Urothelium cell line (cell line): ENCODE measurements around the gene SRSF7.
"Not testable (repeated sequence)": the region's sequence is repeated elsewhere in the genome, so short reads cannot be mapped to it uniquely, and the experiment has no call there.

ENCODE experiments used
- DNase-seq: peaks from one replicate; pipeline ENCODE4 v3.0.0; 2011; ENCODE audit warnings: low spot score, mixed read lengths
- FAIRE-seq: peaks from 2 replicates; lab custom pipeline; 2011; peaks lifted over from hg19 to GRCh38; lab: Jason Lieb, UNC

Gene SRSF7

GRCh38 chr2:38750891-38751595, at the start of gene SRSF7:
Gene SRSF7 (minus strand): TSS chr2:38751361. CDS start chr2:38751256, 105 bp downstream.
- FAIRE-seq, result peak; percentile 32

GRCh38 chr2:38797953-38798352, 46.8 kb upstream of the SRSF7 start:
- DNase-seq (no peak), FAIRE-seq (no peak)

More at GRCh38 chr2:38750891-38751595, at the start of gene SRSF7:
- DNase-seq, result peak; percentile 99

GRCh38 chr2:38797250-38797676, 46.1 kb upstream of the SRSF7 start:
- FAIRE-seq (no peak), DNase-seq (no peak)

- not testable (repeated sequence) for DNase-seq, FAIRE-seq
These were observed 43.9 kb upstream of the SRSF7 start for GRCh38 chr2:38795016-38795415.

GRCh38 chr2:38794235-38794946, 43.2 kb upstream of the SRSF7 start:
- FAIRE-seq, result no peak
- no peak for DNase-seq

GRCh38 chr2:38793511-38793910, 42.4 kb upstream of the SRSF7 start:
- no peak for FAIRE-seq
- DNase-seq, result no peak

- FAIRE-seq, result no peak
- DNase-seq, result no peak
These were observed 41.6 kb upstream of the SRSF7 start for GRCh38 chr2:38792751-38793150.

GRCh38 chr2:38792321-38792720, 41.2 kb upstream of the SRSF7 start:
- FAIRE-seq, DNase-seq: not testable (repeated sequence)

- DNase-seq (no peak), FAIRE-seq (no peak)
These were observed 40.6 kb upstream of the SRSF7 start for GRCh38 chr2:38791744-38792143.

- FAIRE-seq (no peak), DNase-seq (no peak)
These were observed 38.5 kb upstream of the SRSF7 start for GRCh38 chr2:38789691-38790090.

- FAIRE-seq (no peak), DNase-seq (no peak)
These were observed 37.1 kb upstream of the SRSF7 start for GRCh38 chr2:38788306-38788705.

GRCh38 chr2:38783586-38783985, 32.4 kb upstream of the SRSF7 start:
- DNase-seq (no peak), FAIRE-seq (no peak)

GRCh38 chr2:38778687-38779082, 27.5 kb upstream of the SRSF7 start:
- no peak for DNase-seq
- FAIRE-seq, result no peak

GRCh38 chr2:38776531-38776930, 25.4 kb upstream of the SRSF7 start:
- DNase-seq (no peak), FAIRE-seq (no peak)

GRCh38 chr2:38775921-38776225, 24.7 kb upstream of the SRSF7 start:
- no peak for FAIRE-seq
- DNase-seq, result no peak

- DNase-seq (no peak), FAIRE-seq (peak; percentile 5)
These were observed 24.1 kb upstream of the SRSF7 start for GRCh38 chr2:38775097-38775920.

- FAIRE-seq, result no peak
These were observed 20.5 kb upstream of the SRSF7 start for GRCh38 chr2:38771632-38772031.

GRCh38 chr2:38765551-38765950, 14.4 kb upstream of the SRSF7 start:
- FAIRE-seq, result no peak

More at GRCh38 chr2:38771632-38772031, 20.5 kb upstream of the SRSF7 start:
- DNase-seq, result peak; percentile 42

GRCh38 chr2:38765149-38765548, 14.0 kb upstream of the SRSF7 start:
- FAIRE-seq (no peak), DNase-seq (no peak)

More at GRCh38 chr2:38765551-38765950, 14.4 kb upstream of the SRSF7 start:
- DNase-seq, result no peak

GRCh38 chr2:38763728-38764127, 12.6 kb upstream of the SRSF7 start:
- FAIRE-seq (no peak), DNase-seq (no peak)

- DNase-seq (no peak), FAIRE-seq (no peak)
These were observed 12.1 kb upstream of the SRSF7 start for GRCh38 chr2:38763228-38763627.
